HepG2 (cell line): Measurements from ENCODE around the gene ZNG1A. TPM values are rescaled to one million over a fixed set of nuclear protein-coding genes. Genes with fewer than 3 reads are reported as not detected.
"Not testable (repeated sequence)": the region's sequence is repeated elsewhere in the genome, so short reads cannot be mapped to it uniquely, and the experiment has no call there.

Experiments
- ATAC-seq: fragments of 200-7000 bp; cut with Tn5 transposase; 3 replicates; pipeline ENCODE4 v1.9.1; 2020; ENCODE audit warnings: mild to moderate bottlenecking, moderate library complexity
- BruUV-seq: library from RNA; stranded (reverse); fragments of 400-500 nt; replicated peaks from 2 replicates; lab custom pipeline; 2021; lab: Mats Ljungman, UMichigan
- CTCF ChIA-PET: fragments of 300-600 bp; formaldehyde crosslinking; extraction: SDS; loops from one replicate; lab custom pipeline; 2021; ENCODE audit warnings: low total read pairs, inconsistent platforms, low intra/inter-chr PET ratio; lab: Yijun Ruan, JAX
- POLR2A ChIA-PET: fragments of 350-600 bp; sonication (Branson Sonifier 250); formaldehyde crosslinking; loops from one replicate; lab custom pipeline; 2020; ENCODE audit warnings: antibody characterized with exemption, inconsistent platforms; lab: Yijun Ruan, JAX
- DNase-seq: peaks from one replicate; pipeline ENCODE4 v3.0.0-alpha.2; 2015; ENCODE audit warnings: low spot score
- FAIRE-seq: peaks from 3 replicates; lab custom pipeline; 2011; peaks lifted over from hg19 to GRCh38; lab: Jason Lieb, UNC
- H2AFZ ChIP-seq: one replicate; pipeline ENCODE4 v1.6.1; 2011; ENCODE audit warnings: low read length, inconsistent platforms
- H3K27ac ChIP-seq: fragments of 300-600 bp; 3 replicates; pipeline ENCODE4 v1.8.0; 2011; ENCODE audit warnings: mixed run types, mild to moderate bottlenecking, mixed read lengths, low read length, inconsistent platforms; ENCODE audit not compliant: insufficient read depth; ENCODE audit errors: extremely low read length
- H3K27me3 ChIP-seq, 2 experiments: fragments of 200-600 bp in 1 of 2; 2 replicates in 1 of 2; 3 replicates in 1 of 2; pipeline versions ENCODE4 v1.6.0 to v1.8.0; 2011; ENCODE audit warnings: low read length in 2 of 2, mild to moderate bottlenecking in 2 of 2, moderate library complexity in 2 of 2, inconsistent platforms in 1 of 2; ENCODE audit not compliant: insufficient read depth in 2 of 2, control insufficient read depth in 1 of 2
- H3K36me3 ChIP-seq, 2 experiments: fragments of 200-600 bp in 1 of 2; replicated peaks in 1 of 2; 2 replicates in 1 of 2; 3 replicates in 1 of 2; pipeline versions ENCODE4 v1.5.1 to v1.8.0; 2011; ENCODE audit warnings: low read length in 2 of 2, inconsistent platforms in 1 of 2; ENCODE audit not compliant: insufficient read depth in 2 of 2, control insufficient read depth in 1 of 2
- H3K4me1 ChIP-seq: 2 replicates; pipeline ENCODE4 v1.5.1; 2012; ENCODE audit warnings: low read length, inconsistent platforms; ENCODE audit not compliant: insufficient read depth
- H3K4me2 ChIP-seq: 2 replicates; pipeline ENCODE4 v1.6.0; 2011; ENCODE audit warnings: low read depth, low read length, inconsistent platforms
- H3K4me3 ChIP-seq, 3 experiments: fragments of 200-600 bp in 1 of 3; sonication (generic), shearing (Covaris generic) in 1 of 3; replicated peaks in 1 of 3; 2 replicates each; pipeline ENCODE4 v1.5.1; 2011 to 2016; ENCODE audit warnings: low read length in 3 of 3, inconsistent platforms in 2 of 3, low read depth in 2 of 3, mild to moderate bottlenecking in 2 of 3, control low read depth in 1 of 3, mixed read lengths in 1 of 3; ENCODE audit not compliant: insufficient read depth in 1 of 3
- H3K79me2 ChIP-seq: one replicate; pipeline ENCODE4 v1.6.1; 2011; ENCODE audit warnings: low read length, inconsistent platforms; ENCODE audit not compliant: insufficient read depth
- H3K9ac ChIP-seq: 2 replicates; pipeline ENCODE4 v1.6.0; 2011; ENCODE audit warnings: mild to moderate bottlenecking, low read depth, low read length, inconsistent platforms; ENCODE audit not compliant: insufficient read depth
- H3K9me3 ChIP-seq: 2 replicates; pipeline ENCODE4 v1.5.1; 2012; ENCODE audit warnings: mild to moderate bottlenecking, low read length
- H4K20me1 ChIP-seq: 2 replicates; pipeline ENCODE4 v1.6.0; 2011; ENCODE audit warnings: inconsistent platforms, mild to moderate bottlenecking, low read length, moderate library complexity; ENCODE audit not compliant: insufficient read depth
- EP300 ChIP-seq, 3 experiments: sonication (generic) in 1 of 3; formaldehyde crosslinking in 1 of 3; IDR thresholded peaks; 2 replicates each; pipeline versions ENCODE4 v1.5.1 to v1.6.1; 2011 to 2020; ENCODE audit warnings: low read depth in 2 of 3, low read length in 2 of 3, borderline replicate concordance in 1 of 3, improper control_type of control experiment in 1 of 3, mild to moderate bottlenecking in 1 of 3, missing genetic modification reagents in 1 of 3, moderate library complexity in 1 of 3
- KLF13 ChIP-seq: sonication (generic); formaldehyde crosslinking; IDR thresholded peaks from 2 replicates; pipeline ENCODE4 v1.4.0; 2020; ENCODE audit warnings: mild to moderate bottlenecking, missing genetic modification reagents
- MIXL1 ChIP-seq: IDR thresholded peaks from 2 replicates; pipeline ENCODE4 v1.6.1; 2016
- WGBS: methylation state at CpG from one replicate; pipeline ENCODE4 v1.1.6; 2017; ENCODE audit warnings: low lambda C conversion rate; 5-methylcytosine and 5-hydroxymethylcytosine counted together
- in situ Hi-C: cut with HindIII; loops from 2 replicates; pipeline ENCODE4 v1.10.0; 2017; ENCODE audit warnings: low pct_unique_long_range_greater_than_20kb; ENCODE audit not compliant: extremely low pct_ligation_motif_present
- intact Hi-C: fragments of 100-400 bp; cut with micrococcal nuclease; formaldehyde crosslinking; loops from one replicate; pipeline ENCODE4 v1.10.0; 2022; ENCODE audit not compliant: unreplicated experiment
- polyA plus RNA-seq, 8 experiments: library from polyadenylated mRNA; depleted of rRNA in 3 of 8; stranded (reverse) in 7 of 8; unstranded in 1 of 8; fragments of >200 nt; fragmentation: Illumina TruSeq in 4 of 8; extraction: Trizol in 4 of 8; gene quantifications; 2 replicates each; pipeline versions ENCODE4 v1.2.1 to v1.2.3, GENCODE V29; 2011 to 2016; ENCODE audit warnings: low read depth in 4 of 8, missing spikeins in 1 of 8, mixed read lengths in 1 of 8; ENCODE audit not compliant: insufficient read depth in 1 of 8
- total RNA-seq, 5 experiments: library from RNA; depleted of rRNA; stranded (reverse); fragments of >200 nt; fragmentation: Illumina TruSeq; extraction: Trizol; gene quantifications; 2 replicates each; pipeline ENCODE4 v1.2.3, GENCODE V29; 2016; ENCODE audit warnings: low read depth in 1 of 5
- TF ChIP-seq, protein P1 (sequence below): sonication (generic); formaldehyde crosslinking; conservative IDR thresholded peaks from 2 replicates; pipeline ENCODE4 v1.5.0; 2020; ENCODE audit warnings: missing genetic modification reagents

The ZNG1A gene
- total and polyA plus RNA-seq, 2 of the 13 experiments (the other 11 are each of a cell fraction or from before 2014, with no cell fraction given), result 28.6 to 90.6 TPM

DNA sequence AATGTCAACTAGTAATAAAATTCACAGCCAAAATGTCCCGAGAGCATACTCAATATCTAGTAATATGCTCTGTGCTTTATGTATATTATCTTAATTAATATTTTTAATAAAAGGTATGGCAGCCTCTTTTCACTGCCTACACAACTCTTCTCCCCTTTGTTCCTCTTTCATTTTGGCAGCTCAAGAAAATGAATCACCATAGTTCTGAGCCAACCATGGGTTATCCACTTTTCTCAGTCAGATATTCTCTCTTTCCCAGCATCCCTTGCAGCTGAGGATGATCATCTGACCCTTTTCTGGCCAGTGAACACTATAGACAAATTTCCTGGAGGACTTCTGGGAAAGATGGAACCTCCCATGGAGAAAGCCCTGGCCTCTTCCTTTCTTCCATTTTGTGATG, 27.6 kb upstream of the ZNG1A start (continued):
- TF ChIP-seq, protein P1, sequence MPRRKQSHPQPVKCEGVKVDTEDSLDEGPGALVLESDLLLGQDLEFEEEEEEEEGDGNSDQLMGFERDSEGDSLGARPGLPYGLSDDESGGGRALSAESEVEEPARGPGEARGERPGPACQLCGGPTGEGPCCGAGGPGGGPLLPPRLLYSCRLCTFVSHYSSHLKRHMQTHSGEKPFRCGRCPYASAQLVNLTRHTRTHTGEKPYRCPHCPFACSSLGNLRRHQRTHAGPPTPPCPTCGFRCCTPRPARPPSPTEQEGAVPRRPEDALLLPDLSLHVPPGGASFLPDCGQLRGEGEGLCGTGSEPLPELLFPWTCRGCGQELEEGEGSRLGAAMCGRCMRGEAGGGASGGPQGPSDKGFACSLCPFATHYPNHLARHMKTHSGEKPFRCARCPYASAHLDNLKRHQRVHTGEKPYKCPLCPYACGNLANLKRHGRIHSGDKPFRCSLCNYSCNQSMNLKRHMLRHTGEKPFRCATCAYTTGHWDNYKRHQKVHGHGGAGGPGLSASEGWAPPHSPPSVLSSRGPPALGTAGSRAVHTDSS (CRISPR knock-in tag), result no peak
- TF ChIP-seq MIXL1 (no peak), EP300 (IDR thresholded peaks at IDR 0.05; ENCODE audit: low read depth in 2 of 2, low read length in 2 of 2) (no peak), EP300 (CRISPR knock-in tag; IDR thresholded peaks at IDR 0.05; ENCODE audit: borderline replicate concordance) (no peak), KLF13 (CRISPR knock-in tag) (no peak)

DNA sequence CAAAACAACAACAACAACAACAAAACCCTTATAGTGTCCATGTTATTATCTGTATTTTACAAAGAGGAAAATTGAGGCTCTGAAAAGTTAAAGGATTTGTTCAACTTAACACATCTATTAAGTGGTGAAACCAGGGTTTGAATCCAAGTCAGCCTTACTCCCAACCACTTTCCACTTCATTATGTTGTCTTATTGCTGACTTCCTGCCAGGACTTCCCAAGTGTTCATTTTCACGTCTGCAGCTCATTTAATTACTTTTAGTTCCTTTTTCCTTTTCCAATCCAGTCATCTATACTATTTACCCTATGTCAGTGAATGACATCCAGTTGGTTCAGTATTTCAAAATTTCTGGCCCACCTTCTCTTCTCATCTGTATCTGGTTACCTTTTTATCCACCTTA, 20.7 kb upstream of the ZNG1A start:
- H3K9me3 ChIP-seq, H3K4me3 ChIP-seq, ATAC-seq, CTCF ChIA-PET, POLR2A ChIA-PET, FAIRE-seq, H3K9ac ChIP-seq, intact Hi-C loops, H3K79me2 ChIP-seq, H3K4me2 ChIP-seq, H4K20me1 ChIP-seq, DNase-seq, H3K4me1 ChIP-seq, in situ Hi-C loops, H3K27ac ChIP-seq, H2AFZ ChIP-seq, BruUV-seq, H3K27me3 ChIP-seq, H3K36me3 ChIP-seq: not testable (repeated sequence)
- WGBS, result no CpG with 5 or more reads among the region's 1 CpG
